Stimulated activated CD4-positive, alpha-beta T cell treated with anti-CD3 and anti-CD28 coated beads, TNF-alpha, amount 100 ng/mL, for 48 hours (primary cell): ENCODE results near the gene FAM110C.
"Not testable (repeated sequence)": the region's sequence is repeated elsewhere in the genome, so short reads cannot be mapped to it uniquely, and the experiment has no call there.

ENCODE experiments used
- DNase-seq, 3 donors: peaks; one replicate each; pipeline ENCODE4 v3.0.0-alpha.2; 2020; ENCODE audit warnings: low read depth in 3 of 3

The FAM110C gene

GRCh38 chr2:44748-45341, 1.5 kb downstream of the FAM110C start:
- no peak for DNase-seq

GRCh38 chr2:42788-43187, 3.5 kb downstream of the FAM110C start:
- no peak for DNase-seq

GRCh38 chr2:40465-40864, 5.8 kb downstream of the FAM110C start:
- DNase-seq, result no peak

GRCh38 chr2:38155-38554, 8.2 kb downstream of the FAM110C start:
- no peak for DNase-seq

- no peak for DNase-seq
These were observed 10.0 kb downstream of the FAM110C start for GRCh38 chr2:36318-36717.

- DNase-seq, result no peak
These were observed 10.5 kb downstream of the FAM110C start for GRCh38 chr2:35852-36251.

- peak in 2 of 3 donors; percentile 43 to 44 for DNase-seq
These were observed 12.7 kb downstream of the FAM110C start for GRCh38 chr2:33620-34019.

- peak in 2 of 3 donors; percentile 33 to 37 for DNase-seq
These were observed 14.2 kb downstream of the FAM110C start for GRCh38 chr2:32068-32467.

GRCh38 chr2:29253-29652, 17.1 kb downstream of the FAM110C start:
- DNase-seq, result no peak

- DNase-seq, result no peak
These were observed 17.8 kb downstream of the FAM110C start for GRCh38 chr2:28406-28975.

GRCh38 chr2:26891-27290, 19.4 kb downstream of the FAM110C start:
- DNase-seq, result no peak

GRCh38 chr2:25543-25942, 20.8 kb downstream of the FAM110C start:
- no peak for DNase-seq

GRCh38 chr2:24591-24990, 21.7 kb downstream of the FAM110C start:
- not testable (repeated sequence) for DNase-seq

GRCh38 chr2:24107-24506, 22.2 kb downstream of the FAM110C start:
- DNase-seq, result no peak

- DNase-seq, result no peak
These were observed 23.0 kb downstream of the FAM110C start for GRCh38 chr2:23283-23682.

- DNase-seq, result not testable (repeated sequence)
These were observed 24.1 kb downstream of the FAM110C start for GRCh38 chr2:22244-22643.

GRCh38 chr2:20259-20658, 26.0 kb downstream of the FAM110C start:
- DNase-seq, result not testable (repeated sequence)

GRCh38 chr2:19505-19904, 26.8 kb downstream of the FAM110C start:
- DNase-seq, result no peak

GRCh38 chr2:18402-19271, 27.7 kb downstream of the FAM110C start:
- DNase-seq, result no peak

GRCh38 chr2:15916-16315, 30.4 kb downstream of the FAM110C start:
- DNase-seq, result not testable (repeated sequence)

GRCh38 chr2:11248-11941, 34.9 kb downstream of the FAM110C start:
- peak; percentile 54 to 78 (median 73) for DNase-seq

- DNase-seq, result no peak
These were observed 36.0 kb downstream of the FAM110C start for GRCh38 chr2:10222-10875.
